ENCODE measurements around the gene RUSC1.

Gene RUSC1

GRCh38 chr1:155319536-155319935, 1.2 kb upstream of the RUSC1 start:
- ChIA-PET POLR2A (no interaction called here), CTCF (interaction anchor here (1.1 to 13.1 kb wide), 3 partner anchors 12 to 144 kb away, joined by 3 to 253 read pairs (median 3); partner anchors contain the start of gene ENTREP3)
- no peak for DNase-seq (ENCODE audit: low read depth, low spot score)
- TF ChIP-seq CTCF (IDR thresholded peaks at IDR 0.05; ENCODE audit: insufficient read depth, low read length, missing control alignments): no peak
- H3K4me3 ChIP-seq (ENCODE audit: low read depth, low read length): no peak overlapping the region

- peak overlapping the region; percentile 84 for H3K4me3 ChIP-seq (ENCODE audit: low read depth, low read length)
- no peak for DNase-seq (ENCODE audit: low read depth, low spot score)
- ChIA-PET POLR2A (interaction anchor here (1.9 to 2.4 kb wide), 2 partner anchors 47 to 69 kb away, joined by 9 to 10 read pairs; partner anchors contain the start of gene CLK2), CTCF (interaction anchor here (0.8 to 13.1 kb wide), 5 partner anchors 13 to 327 kb away, joined by 3 to 253 read pairs (median 3); partner anchors contain the start of gene ENTREP3)
- no peak for TF ChIP-seq CTCF (IDR thresholded peaks at IDR 0.05; ENCODE audit: insufficient read depth, low read length, missing control alignments)
These were observed 442 bp upstream of the RUSC1 start for GRCh38 chr1:155320252-155320651.

GRCh38 chr1:155321639-155322503, 1.2 kb downstream of the RUSC1 start:
- DNase-seq (ENCODE audit: low read depth, low spot score): no peak
- peak overlapping the region; percentile 84 for H3K4me3 ChIP-seq (ENCODE audit: low read depth, low read length)
- ChIA-PET POLR2A (interaction anchor here (0.6 to 2.4 kb wide), 5 partner anchors 49 to 241 kb away, joined by 3 to 10 read pairs (median 5); partner anchors contain the start of genes ASH1L, CLK2 and SCAMP3), CTCF (interaction anchor here (0.6 to 13.1 kb wide), 23 partner anchors 10 to 327 kb away, joined by 3 to 253 read pairs (median 4); partner anchors contain the start of genes CLK2, ENTREP3, FDPS and HCN3)
- TF ChIP-seq CTCF (IDR thresholded peaks at IDR 0.05; ENCODE audit: insufficient read depth, low read length, missing control alignments): no peak

- H3K4me3 ChIP-seq (ENCODE audit: low read depth, low read length): peak overlapping the region; percentile 84
- ChIA-PET CTCF (interaction anchor here (0.6 to 13.1 kb wide), 20 partner anchors 10 to 326 kb away, joined by 3 to 253 read pairs (median 4); partner anchors contain the start of genes CLK2, ENTREP3, FDPS and HCN3), POLR2A (interaction anchor here (0.6 to 1.0 kb wide), 3 partner anchors 60 to 240 kb away, joined by 3 to 5 read pairs (median 3); partner anchors contain the start of genes ASH1L and SCAMP3)
- DNase-seq (ENCODE audit: low read depth, low spot score): no peak
- no peak for TF ChIP-seq CTCF (IDR thresholded peaks at IDR 0.05; ENCODE audit: insufficient read depth, low read length, missing control alignments)
These were observed 1.9 kb downstream of the RUSC1 start for GRCh38 chr1:155322571-155322952.

- DNase-seq (ENCODE audit: low read depth, low spot score): peak; percentile 70
- ChIA-PET POLR2A (interaction anchor here (0.8 to 2.3 kb wide), 8 partner anchors 11 to 240 kb away, joined by 3 to 11 read pairs (median 4); partner anchors contain the start of genes ASH1L, CLK2, ENTREP3 and FDPS), CTCF (interaction anchor here (0.7 to 13.1 kb wide), 25 partner anchors 11 to 325 kb away, joined by 3 to 253 read pairs (median 5); partner anchors contain the start of genes CLK2, ENTREP3, FDPS and HCN3)
- TF ChIP-seq CTCF (IDR thresholded peaks at IDR 0.05; ENCODE audit: insufficient read depth, low read length, missing control alignments): peak; percentile 95
- peak overlapping the region; percentile 84 for H3K4me3 ChIP-seq (ENCODE audit: low read depth, low read length)
These were observed 2.4 kb downstream of the RUSC1 start for GRCh38 chr1:155322953-155323728.

Data from AG04449 (cell line).